Neuron (in vitro differentiated cells): ENCODE measurements around the gene SPTBN5.
"Not testable (repeated sequence)": the region's sequence is repeated elsewhere in the genome, so short reads cannot be mapped to it uniquely, and the experiment has no call there.

ENCODE experiments used
- H2AFZ ChIP-seq: one replicate; pipeline ENCODE4 v1.6.1; 2013; ENCODE audit warnings: low read depth, mild to moderate bottlenecking, inconsistent platforms, low read length, moderate library complexity
- H3K27me3 ChIP-seq: one replicate; pipeline ENCODE4 v1.6.1; 2013; ENCODE audit warnings: low read length; ENCODE audit not compliant: insufficient read depth
- H3K36me3 ChIP-seq: one replicate; pipeline ENCODE4 v1.6.1; 2013; ENCODE audit warnings: low read length; ENCODE audit not compliant: insufficient read depth
- H3K4me1 ChIP-seq: one replicate; pipeline ENCODE4 v1.6.1; 2013; ENCODE audit warnings: low read length; ENCODE audit not compliant: insufficient read depth
- H3K4me3 ChIP-seq: 2 replicates; pipeline ENCODE4 v1.5.1; 2013; ENCODE audit warnings: mild to moderate bottlenecking, low read length, moderate library complexity
- H3K9me3 ChIP-seq: one replicate; pipeline ENCODE4 v1.6.1; 2013; ENCODE audit warnings: low read length

Gene SPTBN5

GRCh38 chr15:41832208-41832607 lies 61.6 kb downstream of the SPTBN5 start:
- H3K4me3 ChIP-seq, result no peak overlapping the region
- H2AFZ ChIP-seq, result no peak overlapping the region
- peaks cover 37% of the 10 kb centered on the region for H3K36me3 ChIP-seq
- H3K9me3 ChIP-seq, result no peaks in the 10 kb centered on the region
- peaks cover 10% of the 10 kb centered on the region for H3K4me1 ChIP-seq
- no peaks in the 10 kb centered on the region for H3K27me3 ChIP-seq

GRCh38 chr15:41831291-41831690 lies 62.6 kb downstream of the SPTBN5 start:
- not testable (repeated sequence) for H2AFZ ChIP-seq, H3K9me3 ChIP-seq, H3K27me3 ChIP-seq, H3K4me1 ChIP-seq, H3K4me3 ChIP-seq
- H3K36me3 ChIP-seq, result peaks cover 31% of the 10 kb centered on the region

DNA sequence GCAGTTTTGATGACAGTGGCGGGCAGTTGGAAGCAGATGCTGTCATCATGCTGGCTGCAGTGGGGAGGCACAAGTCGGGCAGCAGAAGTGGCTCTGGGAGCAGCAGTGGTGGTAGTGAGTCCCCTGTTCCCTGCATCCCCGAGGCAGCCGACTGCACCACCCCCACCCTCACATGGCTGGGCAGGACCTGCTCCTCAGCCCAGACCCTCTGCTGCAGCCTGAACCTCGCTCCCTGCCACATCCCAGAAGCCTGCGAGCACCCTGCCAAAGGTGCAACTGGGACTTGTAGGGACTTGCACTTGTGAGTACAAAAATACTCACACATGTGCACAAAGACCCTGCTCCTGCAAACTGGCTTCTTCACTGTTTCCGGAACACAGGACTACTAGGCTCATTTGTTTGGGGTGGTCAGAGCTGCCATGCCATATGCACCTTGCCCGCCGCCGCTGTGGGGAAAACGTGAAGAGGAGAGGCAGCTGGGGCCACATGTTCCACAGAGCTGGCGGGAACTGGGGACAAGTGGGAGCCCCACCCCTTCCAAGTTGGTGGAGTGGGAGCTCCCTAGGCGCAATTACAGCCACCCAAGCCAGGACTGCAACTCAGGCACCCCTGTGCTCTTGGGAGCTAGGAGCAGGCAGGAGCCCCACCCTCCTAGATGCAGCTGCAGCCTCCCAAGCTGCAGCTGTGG lies 63.8 kb downstream of the SPTBN5 start:
- H3K36me3 ChIP-seq, result peaks cover 31% of the 10 kb centered on the region
- H3K27me3 ChIP-seq, result no peaks in the 10 kb centered on the region
- H3K4me3 ChIP-seq, result no peak overlapping the region
- H3K9me3 ChIP-seq, result no peaks in the 10 kb centered on the region
- no peak overlapping the region for H2AFZ ChIP-seq
- peaks cover 10% of the 10 kb centered on the region for H3K4me1 ChIP-seq

DNA sequence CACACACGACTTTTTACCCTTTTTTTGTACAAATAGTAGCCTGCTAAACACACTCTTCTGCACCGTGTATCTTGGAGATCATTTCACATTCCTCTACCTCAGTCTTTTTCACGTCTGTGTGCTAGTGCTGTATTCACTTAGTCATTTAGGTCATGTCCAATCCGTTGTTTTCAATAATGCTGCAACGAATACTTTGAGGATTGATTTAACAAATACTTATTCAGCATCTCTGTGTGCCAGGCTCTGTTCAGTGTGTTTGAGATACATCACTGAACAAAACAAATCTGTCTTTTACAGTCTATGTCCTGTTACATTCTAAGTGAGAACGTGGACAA lies 65.1 kb downstream of the SPTBN5 start:
- Histone ChIP-seq H3K4me1 (peaks cover 10% of the 10 kb centered on the region), H3K36me3 (peaks cover 41% of the 10 kb centered on the region), H2AFZ (peak overlapping the region; percentile 88), H3K4me3 (peak overlapping the region; percentile 99), H3K9me3 (no peaks in the 10 kb centered on the region), H3K27me3 (no peaks in the 10 kb centered on the region)

- Histone ChIP-seq H3K9me3 (no peaks in the 10 kb centered on the region), H3K4me1 (peaks cover 10% of the 10 kb centered on the region), H3K36me3 (peaks cover 48% of the 10 kb centered on the region), H3K27me3 (no peaks in the 10 kb centered on the region), H2AFZ (peak within 1 kb of the TSS; percentile 88), H3K4me3 (peak within 1 kb of the TSS; percentile 99)
Measured at GRCh38 chr15:41827880-41828806, 65.7 kb downstream of the SPTBN5 start, which contains the start of gene JMJD7. TSS of gene JMJD7 (plus strand) at chr15:41828092. CDS start at chr15:41828125, 33 bp downstream.

DNA sequence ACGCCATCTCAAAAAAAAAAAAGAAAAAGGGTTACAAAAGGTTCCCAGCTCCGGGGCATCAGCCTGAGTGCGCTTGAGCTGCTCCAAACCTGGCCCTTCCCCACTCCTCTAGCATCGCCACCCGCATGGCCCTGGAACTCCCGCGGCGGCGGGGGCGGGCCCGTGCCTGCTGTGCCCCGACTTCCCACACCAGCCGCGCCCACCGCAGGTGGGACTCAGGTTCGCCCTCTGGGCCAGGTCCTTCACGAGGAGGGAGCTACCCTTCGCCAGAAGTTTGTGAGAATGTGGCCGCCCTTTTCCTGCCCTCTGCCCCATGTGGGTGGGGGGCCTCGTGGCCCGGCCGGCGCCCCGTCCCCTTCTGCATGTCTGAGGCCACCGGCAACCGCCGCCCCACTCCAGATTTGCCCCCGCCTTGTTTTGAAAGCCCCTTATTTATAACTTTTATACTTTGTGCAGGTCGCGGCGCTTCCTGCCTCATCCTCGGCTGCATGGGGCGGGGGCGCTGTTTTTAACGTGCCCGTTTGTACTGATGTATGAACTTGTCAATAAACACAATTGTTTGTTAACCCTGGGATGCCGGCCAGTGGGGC lies 66.5 kb downstream of the SPTBN5 start:
- Histone ChIP-seq H3K4me3 (peak overlapping the region; percentile 99), H3K9me3 (no peaks in the 10 kb centered on the region), H3K4me1 (peaks cover 10% of the 10 kb centered on the region), H3K36me3 (peaks cover 51% of the 10 kb centered on the region), H3K27me3 (no peaks in the 10 kb centered on the region), H2AFZ (peak overlapping the region; percentile 88)

- no peak overlapping the region for H3K4me3 ChIP-seq
- H3K27me3 ChIP-seq, result no peaks in the 10 kb centered on the region
- no peaks in the 10 kb centered on the region for H3K9me3 ChIP-seq
- peaks cover 54% of the 10 kb centered on the region for H3K36me3 ChIP-seq
- H2AFZ ChIP-seq, result no peak overlapping the region
- peaks cover 10% of the 10 kb centered on the region for H3K4me1 ChIP-seq
Measured at GRCh38 chr15:41825572-41826535, 68.0 kb downstream of the SPTBN5 start.

- H2AFZ ChIP-seq, result no peak overlapping the region
- peaks cover 10% of the 10 kb centered on the region for H3K4me1 ChIP-seq
- H3K4me3 ChIP-seq, result no peak overlapping the region
- peaks cover 56% of the 10 kb centered on the region for H3K36me3 ChIP-seq
- no peaks in the 10 kb centered on the region for H3K9me3 ChIP-seq
- no peaks in the 10 kb centered on the region for H3K27me3 ChIP-seq
Measured at GRCh38 chr15:41825145-41825544, 68.7 kb downstream of the SPTBN5 start.

DNA sequence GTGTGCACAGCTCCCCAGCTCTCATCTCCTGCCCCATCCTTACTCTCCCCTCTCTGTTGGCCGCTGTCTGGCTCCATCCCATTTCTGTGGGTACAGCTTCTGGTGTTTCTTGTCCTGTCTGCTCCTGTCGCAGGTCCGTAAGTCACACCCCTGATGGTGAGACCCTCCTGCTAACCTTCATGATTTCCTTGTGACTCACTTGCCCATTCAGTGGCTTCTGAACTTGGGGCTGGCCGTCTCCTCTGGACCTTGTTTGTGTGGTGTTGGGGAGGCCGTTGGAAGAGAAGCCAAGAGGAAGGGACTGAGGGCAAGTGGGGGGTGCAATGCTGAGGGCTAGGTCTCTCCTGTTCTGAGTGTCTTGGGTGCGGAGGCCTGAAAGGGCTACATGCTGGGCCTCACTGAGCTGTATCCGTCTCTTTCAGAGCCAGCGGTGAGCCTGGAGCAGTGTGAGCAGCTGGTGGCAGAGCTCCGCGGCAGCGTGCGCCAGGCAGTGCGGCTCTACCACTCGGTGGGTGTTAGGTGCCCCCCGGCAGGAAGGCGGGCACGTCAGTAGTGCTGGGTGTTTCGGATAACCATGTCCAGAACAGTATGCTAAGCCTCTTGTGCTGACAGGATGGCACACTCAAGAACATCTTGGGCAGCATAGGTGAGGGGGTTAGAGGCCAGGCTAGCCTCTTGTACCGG lies 69.6 kb downstream of the SPTBN5 start:
- H3K36me3 ChIP-seq, result peaks cover 52% of the 10 kb centered on the region
- H2AFZ ChIP-seq, result no peak overlapping the region
- H3K4me3 ChIP-seq, result no peak overlapping the region
- H3K27me3 ChIP-seq, result no peaks in the 10 kb centered on the region
- peaks cover 10% of the 10 kb centered on the region for H3K4me1 ChIP-seq
- no peaks in the 10 kb centered on the region for H3K9me3 ChIP-seq

DNA sequence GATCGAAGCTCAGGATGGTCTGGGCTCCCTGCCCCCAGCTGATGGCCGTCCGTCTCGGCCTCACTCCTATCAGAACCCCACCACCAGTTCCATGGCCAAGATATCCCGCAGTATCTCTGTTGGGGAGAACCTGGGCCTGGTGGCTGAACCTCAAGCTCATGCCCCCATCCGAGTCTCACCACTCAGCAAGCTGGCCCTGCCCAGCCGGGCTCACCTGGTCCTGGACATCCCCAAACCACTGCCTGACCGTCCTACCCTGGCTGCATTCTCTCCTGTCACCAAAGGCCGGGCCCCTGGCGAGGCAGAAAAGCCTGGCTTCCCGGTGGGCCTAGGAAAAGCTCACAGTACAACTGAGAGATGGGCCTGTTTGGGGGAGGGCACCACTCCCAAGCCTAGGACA lies 70.4 kb downstream of the SPTBN5 start:
- Histone ChIP-seq H3K4me1 (peaks cover 3% of the 10 kb centered on the region), H3K27me3 (no peaks in the 10 kb centered on the region), H3K4me3 (no peak overlapping the region), H3K36me3 (peaks cover 58% of the 10 kb centered on the region), H3K9me3 (no peaks in the 10 kb centered on the region), H2AFZ (no peak overlapping the region)

DNA sequence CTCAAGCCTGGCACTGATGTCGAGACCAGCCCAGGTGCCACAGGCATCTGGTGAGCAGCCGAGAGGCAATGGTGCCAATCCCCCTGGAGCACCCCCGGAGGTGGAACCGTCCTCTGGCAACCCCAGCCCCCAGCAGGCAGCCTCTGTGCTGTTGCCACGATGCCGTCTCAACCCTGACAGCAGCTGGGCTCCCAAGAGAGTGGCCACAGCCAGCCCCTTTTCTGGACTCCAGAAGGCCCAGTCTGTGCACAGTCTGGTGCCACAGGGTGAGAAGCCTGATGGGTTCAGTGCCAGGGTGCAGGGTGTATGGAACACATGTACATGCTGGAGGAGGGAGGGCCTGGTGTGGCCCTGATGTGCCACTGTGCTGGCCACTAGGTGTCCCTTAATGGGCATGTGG lies 70.9 kb downstream of the SPTBN5 start:
- H3K9me3 ChIP-seq, result no peaks in the 10 kb centered on the region
- H3K4me1 ChIP-seq, result peaks cover 2% of the 10 kb centered on the region
- H2AFZ ChIP-seq, result no peak overlapping the region
- H3K36me3 ChIP-seq, result peaks cover 64% of the 10 kb centered on the region
- H3K27me3 ChIP-seq, result no peaks in the 10 kb centered on the region
- no peak overlapping the region for H3K4me3 ChIP-seq

DNA sequence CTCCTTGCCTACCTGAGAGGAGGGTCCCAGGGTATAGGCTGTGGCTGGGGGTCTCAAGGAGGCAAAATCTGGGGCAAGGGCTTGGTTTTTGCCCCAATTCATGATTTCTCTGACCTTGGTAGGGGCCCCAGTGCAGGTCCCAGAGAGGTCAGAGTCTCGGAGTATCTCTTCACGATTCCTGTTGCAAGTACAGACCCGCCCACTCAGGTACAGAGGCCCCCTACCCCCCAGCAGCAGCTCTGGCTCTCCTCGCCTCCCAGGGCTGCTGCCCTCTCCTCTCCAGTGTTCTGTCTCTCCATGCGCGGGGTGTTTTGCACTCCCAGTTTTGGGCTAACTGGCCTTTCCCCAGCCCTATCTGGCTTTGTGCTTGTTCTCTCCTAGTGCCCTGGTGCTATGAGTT lies 71.4 kb downstream of the SPTBN5 start:
- H3K36me3 ChIP-seq, result peaks cover 68% of the 10 kb centered on the region
- H2AFZ ChIP-seq, result no peak overlapping the region
- no peaks in the 10 kb centered on the region for H3K4me1 ChIP-seq
- H3K27me3 ChIP-seq, result no peaks in the 10 kb centered on the region
- no peak overlapping the region for H3K4me3 ChIP-seq
- H3K9me3 ChIP-seq, result no peaks in the 10 kb centered on the region
